ENCODE results near the gene TEF. TPM values are rescaled to one million over a fixed set of nuclear protein-coding genes. Genes with fewer than 3 reads are reported as not detected.

TEF gene
- total and polyA plus RNA-seq, 9 of the 15 experiments (the other 6 are each of a cell fraction or from before 2014, with no cell fraction given) = 0.04 to 3.1 (median 1.2) TPM

DNA sequence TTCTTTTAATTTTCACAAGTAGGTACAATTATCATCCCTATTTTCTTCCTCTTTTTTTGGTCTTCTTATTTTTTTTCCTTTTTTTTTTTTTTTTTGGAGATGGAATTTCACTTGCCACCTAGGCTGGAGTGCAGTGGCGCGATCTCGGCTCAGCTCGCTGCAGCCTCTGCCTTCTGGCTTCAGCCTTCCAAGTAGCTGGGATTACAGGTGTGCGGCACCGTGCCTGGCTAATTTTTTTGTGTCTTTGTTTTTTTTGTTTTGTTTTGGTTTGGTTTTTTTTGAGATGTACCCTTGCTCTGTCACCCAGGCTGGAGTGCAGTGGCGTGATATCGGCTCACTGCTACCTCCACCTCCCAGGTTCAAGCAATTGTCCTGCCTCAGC, 48.2 kb downstream of the TEF start:
- 93% methylated on average over 2 of the region's 8 CpGs for WGBS (ENCODE audit: insufficient coverage, low coverage, missing lambda C conversion rate)
- DNase-seq (ENCODE audit: extremely low read depth in 1 of 4, low spot score in 3 of 4) = no peak
- no peaks in the 10 kb centered on the region for H3K79me2 ChIP-seq (ENCODE audit: control insufficient read depth, insufficient read depth, low read length)
- no peaks in the 10 kb centered on the region for H3K27me3 ChIP-seq (ENCODE audit: control insufficient read depth in 2 of 2, insufficient read depth in 2 of 2, low read length in 2 of 2)
- no peak overlapping the region for H3K9ac ChIP-seq (ENCODE audit: insufficient read depth in 1 of 2, low read depth in 2 of 2, low read length in 2 of 2)
- ChIA-PET POLR2A (no interaction called here), CTCF (ENCODE audit: low intra/inter-chr PET ratio) (no interaction called here)
- intact Hi-C loops (cut with micrococcal nuclease) = no loop called here
- H4K20me1 ChIP-seq (replicated peaks; ENCODE audit: control insufficient read depth, insufficient read depth, low read length) = no peaks in the 10 kb centered on the region
- no peak overlapping the region for H3K4me2 ChIP-seq (ENCODE audit: insufficient read depth, low read length)
- H3K4me1 ChIP-seq (replicated peaks in 1 of 2; ENCODE audit: control insufficient read depth in 2 of 2, insufficient read depth in 2 of 2, low read length in 2 of 2) = peaks cover 0 to 3% of the 10 kb centered on the region in 2 experiments; a peak in 1 of 5 replicates
- no peak for TF ChIP-seq ZNF408 (CRISPR knock-in tag; IDR thresholded peaks at IDR 0.05; ENCODE audit: low read depth)
- TF ChIP-seq POU5F1 (IDR thresholded peaks at IDR 0.05; ENCODE audit: borderline replicate concordance, low read depth, low read length, partially characterized antibody) = no peak
- TF ChIP-seq ZNF175 (CRISPR knock-in tag; IDR thresholded peaks at IDR 0.05; ENCODE audit: low read depth) = no peak
- TF ChIP-seq NCOR1 (IDR thresholded peaks at IDR 0.05) = no peak
- no peak for TF ChIP-seq ZNF23 (CRISPR knock-in tag; IDR thresholded peaks at IDR 0.05)
- no peak for TF ChIP-seq HDAC8 (tag; IDR thresholded peaks at IDR 0.05)
- no peak for TF ChIP-seq TAF1 (IDR thresholded peaks at IDR 0.05; ENCODE audit: control insufficient read depth, extremely low read depth, insufficient read depth, low read length, severe bottlenecking)
- TF ChIP-seq, protein P1, sequence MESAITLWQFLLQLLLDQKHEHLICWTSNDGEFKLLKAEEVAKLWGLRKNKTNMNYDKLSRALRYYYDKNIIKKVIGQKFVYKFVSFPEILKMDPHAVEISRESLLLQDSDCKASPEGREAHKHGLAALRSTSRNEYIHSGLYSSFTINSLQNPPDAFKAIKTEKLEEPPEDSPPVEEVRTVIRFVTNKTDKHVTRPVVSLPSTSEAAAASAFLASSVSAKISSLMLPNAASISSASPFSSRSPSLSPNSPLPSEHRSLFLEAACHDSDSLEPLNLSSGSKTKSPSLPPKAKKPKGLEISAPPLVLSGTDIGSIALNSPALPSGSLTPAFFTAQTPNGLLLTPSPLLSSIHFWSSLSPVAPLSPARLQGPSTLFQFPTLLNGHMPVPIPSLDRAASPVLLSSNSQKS (CRISPR knock-in tag; IDR thresholded peaks at IDR 0.05) = no peak
- no peak for TF ChIP-seq ZNF263 (CRISPR knock-in tag; IDR thresholded peaks at IDR 0.05; ENCODE audit: borderline replicate concordance)
- TF ChIP-seq, protein P2, sequence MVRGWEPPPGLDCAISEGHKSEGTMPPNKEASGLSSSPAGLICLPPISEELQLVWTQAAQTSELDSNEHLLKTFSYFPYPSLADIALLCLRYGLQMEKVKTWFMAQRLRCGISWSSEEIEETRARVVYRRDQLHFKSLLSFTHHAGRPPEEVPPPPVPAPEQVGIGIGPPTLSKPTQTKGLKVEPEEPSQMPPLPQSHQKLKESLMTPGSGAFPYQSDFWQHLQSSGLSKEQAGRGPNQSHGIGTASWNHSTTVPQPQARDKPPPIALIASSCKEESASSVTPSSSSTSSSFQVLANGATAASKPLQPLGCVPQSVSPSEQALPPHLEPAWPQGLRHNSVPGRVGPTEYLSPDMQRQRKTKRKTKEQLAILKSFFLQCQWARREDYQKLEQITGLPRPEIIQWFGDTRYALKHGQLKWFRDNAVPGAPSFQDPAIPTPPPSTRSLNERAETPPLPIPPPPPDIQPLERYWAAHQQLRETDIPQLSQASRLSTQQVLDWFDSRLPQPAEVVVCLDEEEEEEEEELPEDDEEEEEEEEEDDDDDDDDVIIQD (CRISPR knock-in tag; IDR thresholded peaks at IDR 0.05) = no peak
- no peak for TF ChIP-seq THRAP3 (IDR thresholded peaks at IDR 0.05; ENCODE audit: borderline replicate concordance)
- H3K36me3 ChIP-seq (ENCODE audit: control insufficient read depth, insufficient read depth, low read length) = peaks cover 10% of the 10 kb centered on the region; the same call in 2 of the 3 replicates
- no peaks in the 10 kb centered on the region for H3K9me1 ChIP-seq (ENCODE audit: control insufficient read depth, insufficient read depth, low read length)
- BruUV-seq (replicated peaks) = no TSS peak
- in situ Hi-C loops (cut with MboI) = no loop called here
- no peak overlapping the region for H3K4me3 ChIP-seq
- no peak for ATAC-seq
- no peak overlapping the region for H3K27ac ChIP-seq (ENCODE audit: extremely low read depth, low read depth, low read length)
- no peak for FAIRE-seq
- H2AFZ ChIP-seq (ENCODE audit: low read depth, low read length) = no peak overlapping the region
- H3K9me3 ChIP-seq (replicated peaks; ENCODE audit: control insufficient read depth, insufficient read depth, low read depth, low read length) = no peaks in the 10 kb centered on the region
